Measurements from ENCODE around the gene TSHB.

DNA sequence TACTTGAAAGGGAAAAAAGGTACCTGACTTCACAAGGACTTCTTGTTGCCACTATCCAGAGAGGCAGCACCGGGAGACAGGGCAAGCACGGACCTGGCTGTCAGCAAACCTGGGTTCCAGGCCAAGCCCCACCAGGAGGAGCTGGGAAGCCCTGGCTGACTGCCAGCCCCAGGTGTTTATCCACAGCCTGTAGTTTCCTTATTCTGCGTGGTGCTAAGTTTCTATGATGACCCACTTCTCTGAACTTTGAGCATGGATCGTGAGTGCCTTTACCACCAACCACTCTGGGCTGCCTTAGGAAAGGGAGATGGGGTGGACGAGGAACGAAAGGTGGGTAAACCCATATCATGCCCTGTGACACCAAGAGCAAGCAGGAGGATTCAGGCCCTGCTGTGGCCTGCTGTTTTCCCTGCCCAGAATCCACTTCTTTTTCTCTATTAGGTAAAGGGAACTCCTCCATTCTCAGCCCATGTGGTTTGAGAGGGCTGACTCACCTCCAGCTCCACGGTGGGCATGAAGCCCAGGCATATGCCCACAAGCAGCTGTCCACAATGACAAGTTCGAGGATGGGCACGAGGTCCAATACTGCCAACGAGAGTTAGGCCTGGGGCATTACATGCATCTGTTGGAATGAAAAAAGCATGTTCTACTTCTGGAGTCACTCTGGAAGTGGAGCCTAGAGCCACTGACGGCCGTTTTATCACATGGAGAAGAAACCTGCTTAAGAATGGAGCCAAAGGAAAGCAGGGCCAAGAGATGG is 39.4 kb downstream of the TSHB start:
- TF ChIP-seq, protein P1, sequence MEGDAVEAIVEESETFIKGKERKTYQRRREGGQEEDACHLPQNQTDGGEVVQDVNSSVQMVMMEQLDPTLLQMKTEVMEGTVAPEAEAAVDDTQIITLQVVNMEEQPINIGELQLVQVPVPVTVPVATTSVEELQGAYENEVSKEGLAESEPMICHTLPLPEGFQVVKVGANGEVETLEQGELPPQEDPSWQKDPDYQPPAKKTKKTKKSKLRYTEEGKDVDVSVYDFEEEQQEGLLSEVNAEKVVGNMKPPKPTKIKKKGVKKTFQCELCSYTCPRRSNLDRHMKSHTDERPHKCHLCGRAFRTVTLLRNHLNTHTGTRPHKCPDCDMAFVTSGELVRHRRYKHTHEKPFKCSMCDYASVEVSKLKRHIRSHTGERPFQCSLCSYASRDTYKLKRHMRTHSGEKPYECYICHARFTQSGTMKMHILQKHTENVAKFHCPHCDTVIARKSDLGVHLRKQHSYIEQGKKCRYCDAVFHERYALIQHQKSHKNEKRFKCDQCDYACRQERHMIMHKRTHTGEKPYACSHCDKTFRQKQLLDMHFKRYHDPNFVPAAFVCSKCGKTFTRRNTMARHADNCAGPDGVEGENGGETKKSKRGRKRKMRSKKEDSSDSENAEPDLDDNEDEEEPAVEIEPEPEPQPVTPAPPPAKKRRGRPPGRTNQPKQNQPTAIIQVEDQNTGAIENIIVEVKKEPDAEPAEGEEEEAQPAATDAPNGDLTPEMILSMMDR (IDR thresholded peaks at IDR 0.05) = no peak
- no peak for TF ChIP-seq POLR2A (IDR thresholded peaks at IDR 0.05)

All from right lobe of liver (tissue), 4 donors.